ENCODE results near the gene KLK13. TPM values are rescaled to one million over a fixed set of nuclear protein-coding genes. Genes with fewer than 3 reads are reported as not detected.

The KLK13 gene
- total RNA-seq, 2 donors from 2014 or later, result not detected

- Histone ChIP-seq H3K4me1 (no peaks in the 10 kb centered on the region), H3K36me3 (no peaks in the 10 kb centered on the region), H3K9me3 (no peaks in the 10 kb centered on the region), H3K27me3 (peaks cover 4% of the 10 kb centered on the region), H3K27ac (no peak overlapping the region), H3K4me3 (no peak overlapping the region), H3K9ac (ENCODE audit: low read depth in 2 of 2, low read length in 2 of 2) (no peak overlapping the region)
- no peak for TF ChIP-seq CTCF (IDR thresholded peaks at IDR 0.05)
- no peak for DNase-seq
- intact Hi-C loops (cut with DNase I), result no loop called here
Observed at GRCh38 chr19:51031220-51031879, 33.5 kb downstream of the KLK13 start.

GRCh38 chr19:51030631-51031030, 34.3 kb downstream of the KLK13 start:
- no peak for TF ChIP-seq CTCF (IDR thresholded peaks at IDR 0.05)

GRCh38 chr19:51029718-51030117, 35.2 kb downstream of the KLK13 start:
- Histone ChIP-seq H3K4me3 (no peak overlapping the region), H3K4me1 (no peaks in the 10 kb centered on the region), H3K9ac (ENCODE audit: low read depth in 2 of 2, low read length in 2 of 2) (no peak overlapping the region), H3K27me3 (peaks cover 7% of the 10 kb centered on the region), H3K27ac (no peak overlapping the region), H3K36me3 (no peaks in the 10 kb centered on the region), H3K9me3 (no peaks in the 10 kb centered on the region)
- TF ChIP-seq CTCF (IDR thresholded peaks at IDR 0.05), result no peak
- intact Hi-C loops (cut with DNase I), result loop anchor here (10.0 kb wide), 1 partner anchor 145 kb away; no protein-coding TSS in a partner anchor
- DNase-seq, result no peak

More at GRCh38 chr19:51030631-51031030, 34.3 kb downstream of the KLK13 start:
- Histone ChIP-seq H3K27ac (no peak overlapping the region), H3K9ac (ENCODE audit: low read depth in 2 of 2, low read length in 2 of 2) (no peak overlapping the region), H3K27me3 (peaks cover 7% of the 10 kb centered on the region), H3K36me3 (no peaks in the 10 kb centered on the region), H3K4me1 (no peaks in the 10 kb centered on the region), H3K4me3 (no peak overlapping the region), H3K9me3 (no peaks in the 10 kb centered on the region)
- DNase-seq, result no peak
- intact Hi-C loops (cut with DNase I), result no loop called here

GRCh38 chr19:51027873-51028272, 37.0 kb downstream of the KLK13 start:
- Histone ChIP-seq H3K4me1 (no peaks in the 10 kb centered on the region), H3K27ac (no peak overlapping the region), H3K9ac (ENCODE audit: low read depth in 2 of 2, low read length in 2 of 2) (no peak overlapping the region), H3K4me3 (no peak overlapping the region), H3K27me3 (peaks cover 7% of the 10 kb centered on the region), H3K36me3 (no peaks in the 10 kb centered on the region), H3K9me3 (no peaks in the 10 kb centered on the region)
- intact Hi-C loops (cut with DNase I), result loop anchor here (10.0 kb wide), 1 partner anchor 147 kb away; no protein-coding TSS in a partner anchor
- DNase-seq, result no peak
- no peak for TF ChIP-seq CTCF (IDR thresholded peaks at IDR 0.05)

GRCh38 chr19:51027126-51027806, 37.6 kb downstream of the KLK13 start:
- no peaks in the 10 kb centered on the region for H3K9me3 ChIP-seq
- H3K4me1 ChIP-seq, result no peaks in the 10 kb centered on the region
- no peak overlapping the region for H3K9ac ChIP-seq (ENCODE audit: low read depth in 2 of 2, low read length in 2 of 2)
- H3K27me3 ChIP-seq, result peaks cover 7% of the 10 kb centered on the region
- no peak overlapping the region for H3K27ac ChIP-seq
- no peak overlapping the region for H3K4me3 ChIP-seq
- no peak for DNase-seq
- H3K36me3 ChIP-seq, result no peaks in the 10 kb centered on the region
- no peak for TF ChIP-seq CTCF (IDR thresholded peaks at IDR 0.05)
- intact Hi-C loops (cut with DNase I), result loop anchor here (10.0 kb wide), 1 partner anchor 148 kb away; no protein-coding TSS in a partner anchor
